CD14-positive monocyte (primary cell): ENCODE data around the gene CEP78. TPM values are rescaled to one million over a fixed set of nuclear protein-coding genes. Genes with fewer than 3 reads are reported as not detected.
A peak's percentile ranks its signal among the peaks of the same experiment; 100 is the strongest.

Experiments
- DNase-seq, 3 donors: peaks; one replicate each; pipeline ENCODE4 v3.0.0-alpha.2; 2011 to 2022
- H2AFZ ChIP-seq: 2 replicates; pipeline ENCODE4 v1.6.0; 2012; ENCODE audit warnings: mild to moderate bottlenecking, low read depth, low read length, inconsistent platforms; ENCODE audit not compliant: insufficient read depth, poor library complexity, severe bottlenecking
- H3K27ac ChIP-seq, 2 donors: 1 replicate in 1 of 2; 2 replicates in 1 of 2; pipeline ENCODE4 v1.5.1; 2012 to 2013; ENCODE audit warnings: low read length in 2 of 2, control low read depth in 1 of 2, inconsistent platforms in 1 of 2, low read depth in 1 of 2, mild to moderate bottlenecking in 1 of 2
- H3K27me3 ChIP-seq, 2 donors: one replicate each; pipeline versions ENCODE4 v1.6.0 to v1.6.1; 2011 to 2013; ENCODE audit warnings: low read length in 2 of 2; ENCODE audit not compliant: control insufficient read depth in 2 of 2, insufficient read depth in 2 of 2
- H3K36me3 ChIP-seq, 2 donors: replicated peaks in 1 of 2; 1 replicate in 1 of 2; 2 replicates in 1 of 2; pipeline versions ENCODE4 v1.5.1 to v1.6.1; 2012 to 2013; ENCODE audit warnings: low read length in 2 of 2, control low read depth in 1 of 2, inconsistent platforms in 1 of 2, mild to moderate bottlenecking in 1 of 2; ENCODE audit not compliant: insufficient read depth in 2 of 2, control insufficient read depth in 1 of 2
- H3K4me1 ChIP-seq, 2 donors: 1 replicate in 1 of 2; 2 replicates in 1 of 2; pipeline versions ENCODE4 v1.5.1 to v1.6.1; 2012 to 2013; ENCODE audit warnings: low read length in 2 of 2, control low read depth in 1 of 2, inconsistent platforms in 1 of 2, mild to moderate bottlenecking in 1 of 2, moderate library complexity in 1 of 2; ENCODE audit not compliant: insufficient read depth in 2 of 2, control insufficient read depth in 1 of 2
- H3K4me2 ChIP-seq: replicated peaks from 2 replicates; pipeline ENCODE3; 2012; ENCODE audit warnings: low read length, moderate library complexity, mild to moderate bottlenecking; ENCODE audit not compliant: poor library complexity, severe bottlenecking; ENCODE audit errors: extremely low read depth
- H3K4me3 ChIP-seq, 3 experiments: fragments of 200-600 bp in 1 of 3; sonication (generic) in 1 of 3; replicated peaks in 1 of 3; 1 replicate in 2 of 3; 2 replicates in 1 of 3; pipeline ENCODE4 v1.5.1; 2011 to 2013; ENCODE audit warnings: low read length in 3 of 3, mild to moderate bottlenecking in 3 of 3, control low read depth in 2 of 3, low read depth in 2 of 3, inconsistent platforms in 1 of 3, moderate library complexity in 1 of 3
- H3K79me2 ChIP-seq: 2 replicates; pipeline ENCODE4 v1.6.0; 2012; ENCODE audit warnings: mild to moderate bottlenecking, control low read depth, inconsistent platforms, low read length, moderate library complexity; ENCODE audit not compliant: insufficient read depth
- H3K9ac ChIP-seq: 2 replicates; pipeline ENCODE4 v1.6.0; 2017; ENCODE audit warnings: low read length, mild to moderate bottlenecking; ENCODE audit not compliant: insufficient read depth, poor library complexity, severe bottlenecking
- H3K9me3 ChIP-seq, 2 donors: replicated peaks in 1 of 2; 1 replicate in 1 of 2; 2 replicates in 1 of 2; pipeline versions ENCODE4 v1.5.1 to v1.6.1; 2012 to 2013; ENCODE audit warnings: low read length in 2 of 2, control low read depth in 1 of 2; ENCODE audit not compliant: control insufficient read depth in 1 of 2, insufficient read depth in 1 of 2
- H4K20me1 ChIP-seq: 2 replicates; pipeline ENCODE4 v1.6.0; 2012; ENCODE audit warnings: mild to moderate bottlenecking, low read length, control low read depth, moderate library complexity; ENCODE audit not compliant: insufficient read depth
- H3K27ac Mint-ChIP-seq, 7 donors: one replicate each; pipeline ENCODE4 v1.8.0; 2020; ENCODE audit warnings: mild to moderate bottlenecking in 7 of 7, mixed read lengths in 7 of 7, moderate library complexity in 6 of 7, inconsistent platforms in 2 of 7
- H3K27me3 Mint-ChIP-seq, 3 donors: one replicate each; pipeline ENCODE4 v1.8.0; 2021 to 2022; ENCODE audit warnings: low read depth in 3 of 3, mild to moderate bottlenecking in 3 of 3, mixed read lengths in 3 of 3, moderate library complexity in 3 of 3, inconsistent platforms in 1 of 3
- H3K36me3 Mint-ChIP-seq, 2 donors: one replicate each; pipeline ENCODE4 v1.8.0; 2020; ENCODE audit warnings: mixed read lengths in 2 of 2, inconsistent platforms in 1 of 2, mild to moderate bottlenecking in 1 of 2
- H3K4me1 Mint-ChIP-seq: one replicate; pipeline ENCODE4 v1.8.0; 2020; ENCODE audit warnings: mild to moderate bottlenecking, mixed read lengths
- H3K4me3 Mint-ChIP-seq, 2 donors: one replicate each; pipeline ENCODE4 v1.8.0; 2020; ENCODE audit warnings: mild to moderate bottlenecking in 2 of 2, mixed read lengths in 2 of 2, moderate library complexity in 1 of 2
- H3K9me3 Mint-ChIP-seq, 7 donors: one replicate each; pipeline ENCODE4 v1.8.0; 2020 to 2022; ENCODE audit warnings: mixed read lengths in 7 of 7, mild to moderate bottlenecking in 6 of 7, moderate library complexity in 6 of 7, inconsistent platforms in 2 of 7
- CTCF ChIP-seq: fragments of 200-600 bp; IDR thresholded peaks from one replicate; pipeline ENCODE4 v1.8.0; 2022; ENCODE audit warnings: antibody characterized with exemption, mild to moderate bottlenecking
- WGBS: methylation state at CpG from one replicate; pipeline ENCODE4 v1.1.5; 2013; ENCODE audit warnings: missing lambda C conversion rate; ENCODE audit not compliant: insufficient coverage; 5-methylcytosine and 5-hydroxymethylcytosine counted together
- intact Hi-C, 2 donors: fragments of 100-400 bp; cut with micrococcal nuclease; formaldehyde crosslinking; loops; one replicate each; pipeline versions ENCODE4 v1.15.0 to v1.15.1; 2023
- polyA plus RNA-seq, 3 donors: library from polyadenylated mRNA; depleted of rRNA in 1 of 3; unstranded in 2 of 3; stranded (reverse) in 1 of 3; fragments of 300-500 nt in 2 of 3; fragments of >200 nt in 1 of 3; fragmentation: Illumina TruSeq in 2 of 3; gene quantifications; 1 replicate in 2 of 3; 2 replicates in 1 of 3; pipeline ENCODE4 v1.2.3, GENCODE V29; 2012 to 2021

Gene CEP78
- polyA plus RNA-seq, 3 donors, result 1.7 to 3.3 (median 2.5) TPM

GRCh38 chr9:78261403-78262001, 25.6 kb downstream of the CEP78 start:
- no CpG with 5 or more reads among the region's 2 CpGs for WGBS
- Histone ChIP-seq H3K4me1 (no peaks in the 10 kb centered on the region), H3K79me2 (no peaks in the 10 kb centered on the region), H2AFZ (no peak overlapping the region), H3K27me3 (no peaks in the 10 kb centered on the region), H3K27ac (no peak overlapping the region), H3K9ac (no peak overlapping the region), H3K4me2 (no peak overlapping the region), H3K36me3 (peaks cover 14 to 36% of the 10 kb centered on the region in 2 donors), H3K9me3 (no peaks in the 10 kb centered on the region), H4K20me1 (no peaks in the 10 kb centered on the region), H3K4me3 (no peak overlapping the region)
- intact Hi-C loops, result no loop called here
- no peak overlapping the region for H3K4me3 Mint-ChIP-seq
- H3K36me3 Mint-ChIP-seq, result peaks cover 38 to 42% of the 10 kb centered on the region in 2 donors
- peak in 2 of 3 donors; percentile 3 to 14 for DNase-seq
- no peaks in the 10 kb centered on the region for H3K27me3 Mint-ChIP-seq
- no peaks in the 10 kb centered on the region for H3K9me3 Mint-ChIP-seq
- no peaks in the 10 kb centered on the region for H3K4me1 Mint-ChIP-seq
- no peak overlapping the region for H3K27ac Mint-ChIP-seq
- TF ChIP-seq CTCF, result peak; percentile 92

GRCh38 chr9:78262655-78263054, 26.8 kb downstream of the CEP78 start:
- TF ChIP-seq CTCF, result no peak
- Mint-ChIP-seq H3K36me3 (peaks cover 38 to 39% of the 10 kb centered on the region in 2 donors), H3K27ac (no peak overlapping the region), H3K4me1 (no peaks in the 10 kb centered on the region), H3K9me3 (no peaks in the 10 kb centered on the region), H3K4me3 (no peak overlapping the region), H3K27me3 (no peaks in the 10 kb centered on the region)
- H3K27ac ChIP-seq, result no peak overlapping the region
- no peaks in the 10 kb centered on the region for H3K79me2 ChIP-seq
- H4K20me1 ChIP-seq, result no peaks in the 10 kb centered on the region
- H3K4me2 ChIP-seq, result no peak overlapping the region
- no CpG with 5 or more reads among the region's 2 CpGs for WGBS
- peaks cover 20 to 41% of the 10 kb centered on the region in 2 donors for H3K36me3 ChIP-seq
- H3K9me3 ChIP-seq, result no peaks in the 10 kb centered on the region
- no peaks in the 10 kb centered on the region for H3K27me3 ChIP-seq
- H3K4me1 ChIP-seq, result no peaks in the 10 kb centered on the region
- no peak overlapping the region for H2AFZ ChIP-seq
- no peak overlapping the region for H3K9ac ChIP-seq
- intact Hi-C loops, result no loop called here
- no peak overlapping the region for H3K4me3 ChIP-seq
- no peak for DNase-seq
